Testis (tissue), 3 donors: ENCODE measurements around the gene OSBPL3. TPM values are rescaled to one million over a fixed set of nuclear protein-coding genes. Genes with fewer than 3 reads are reported as not detected.

ENCODE experiments used
- DNase-seq: peaks from one replicate; pipeline ENCODE4 v3.0.0-alpha.2; 2019
- H3K27ac ChIP-seq, 2 donors: fragments of 200-600 bp; sonication (generic); one replicate each; pipeline ENCODE4 v1.5.1; 2019
- H3K27me3 ChIP-seq: fragments of 200-600 bp; sonication (generic); one replicate; pipeline ENCODE4 v1.5.1; 2019
- H3K36me3 ChIP-seq: fragments of 200-600 bp; sonication (generic); one replicate; pipeline ENCODE4 v1.5.1; 2017; ENCODE audit warnings: low read depth; ENCODE audit errors: missing control alignments
- H3K4me1 ChIP-seq: fragments of 200-600 bp; sonication (generic); one replicate; pipeline ENCODE4 v1.5.1; 2019
- H3K4me3 ChIP-seq, 2 donors: fragments of 200-600 bp; sonication (generic); one replicate each; pipeline ENCODE4 v1.5.1; 2017 to 2019
- H3K9me3 ChIP-seq: fragments of 200-600 bp; sonication (generic); one replicate; pipeline ENCODE4 v1.5.1; 2017
- CTCF ChIP-seq, 3 experiments: fragments of 450-650 bp in 2 of 3; fragments of 200-600 bp in 1 of 3; sonication (generic) in 1 of 3; IDR thresholded peaks; one replicate each; pipeline ENCODE4 v1.5.1; 2016 to 2019; ENCODE audit warnings: antibody characterized with exemption in 3 of 3, mild to moderate bottlenecking in 2 of 3, moderate library complexity in 1 of 3
- POLR2A ChIP-seq: fragments of 450-650 bp; IDR thresholded peaks from one replicate; pipeline ENCODE4 v1.6.1; 2017; ENCODE audit warnings: antibody characterized with exemption, mild to moderate bottlenecking, moderate library complexity
- WGBS, 2 donors: methylation state at CpG; one replicate each; pipeline ENCODE4 v1.1.5; 2018; 5-methylcytosine and 5-hydroxymethylcytosine counted together
- intact Hi-C: fragments of 100-400 bp; cut with DNase I; formaldehyde crosslinking; loops from one replicate; pipeline ENCODE4 v1.15.1; 2023; ENCODE audit warnings: low total_unique reads
- polyA plus RNA-seq: library from polyadenylated mRNA; stranded (reverse); fragments of 350-450 nt; fragmentation: Illumina TruSeq; extraction: RNeasy Lipid Tissue Mini Kit (QIAGEN cat#74804); gene quantifications from one replicate; pipeline ENCODE4 v1.2.3, GENCODE V29; 2014; ENCODE audit warnings: low read depth, low replicate concordance; ENCODE audit not compliant: insufficient read depth
- total RNA-seq, 2 donors: library from RNA; depleted of rRNA; stranded (reverse); fragments of >200 nt; gene quantifications; one replicate each; pipeline ENCODE4 v1.2.3, GENCODE V29; 2016

Gene OSBPL3
- total and polyA plus RNA-seq, 3 donors from 2014 or later: 5.6 to 9.4 (median 6.9) TPM

DNA sequence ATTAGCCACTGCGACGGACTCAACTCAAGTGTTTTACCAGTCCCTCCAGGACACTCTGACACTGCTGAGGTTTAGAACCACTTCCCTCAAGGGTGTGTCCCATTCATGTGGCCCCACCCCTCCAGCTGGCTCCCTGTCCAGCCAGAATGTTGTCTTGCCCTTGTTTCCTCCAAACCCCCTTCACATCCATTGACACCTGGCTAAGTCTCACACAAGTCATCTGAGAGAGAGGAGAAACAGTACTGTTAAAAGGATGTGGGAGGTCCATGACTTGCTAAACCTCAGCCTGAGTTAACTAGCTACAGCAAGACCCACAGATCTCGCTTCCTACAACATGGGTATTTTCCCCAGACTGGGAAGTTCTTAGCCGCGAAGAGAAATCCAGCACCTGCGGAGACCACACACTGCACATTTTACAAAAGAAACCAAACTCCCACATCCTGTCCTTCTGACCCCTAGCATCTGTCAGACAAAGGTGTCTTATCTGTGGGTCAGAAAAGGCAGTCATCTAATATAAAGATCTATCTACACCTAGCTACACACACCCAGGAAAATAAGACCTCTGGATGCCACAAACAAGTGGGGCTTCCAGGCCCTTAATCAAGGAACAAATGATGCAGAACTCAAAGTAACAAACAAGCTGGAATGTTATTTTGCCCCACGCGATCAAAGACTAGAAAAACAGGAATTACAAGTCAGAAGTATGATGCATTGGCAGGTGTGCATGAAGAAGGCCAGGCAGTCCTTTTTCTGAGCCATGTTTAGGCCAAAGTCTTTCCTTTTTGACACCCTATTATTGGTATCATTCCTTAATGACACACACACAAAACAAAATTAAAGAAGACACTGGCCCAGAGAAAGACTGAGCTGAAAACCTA, 13.9 kb downstream of the OSBPL3 start:
- TF ChIP-seq CTCF (IDR thresholded peaks at IDR 0.05) (no peak), POLR2A (no peak)
- Histone ChIP-seq H3K4me1 (no peaks in the 10 kb centered on the region), H3K27ac (no peak overlapping the region), H3K27me3 (no peaks in the 10 kb centered on the region), H3K9me3 (no peaks in the 10 kb centered on the region), H3K4me3 (no peak overlapping the region), H3K36me3 (no peaks in the 10 kb centered on the region)
- intact Hi-C loops: no loop called here
- no peak for DNase-seq
- 67 to 72% methylated on average over 8 of the region's 8 CpGs for WGBS, 2 donors

DNA sequence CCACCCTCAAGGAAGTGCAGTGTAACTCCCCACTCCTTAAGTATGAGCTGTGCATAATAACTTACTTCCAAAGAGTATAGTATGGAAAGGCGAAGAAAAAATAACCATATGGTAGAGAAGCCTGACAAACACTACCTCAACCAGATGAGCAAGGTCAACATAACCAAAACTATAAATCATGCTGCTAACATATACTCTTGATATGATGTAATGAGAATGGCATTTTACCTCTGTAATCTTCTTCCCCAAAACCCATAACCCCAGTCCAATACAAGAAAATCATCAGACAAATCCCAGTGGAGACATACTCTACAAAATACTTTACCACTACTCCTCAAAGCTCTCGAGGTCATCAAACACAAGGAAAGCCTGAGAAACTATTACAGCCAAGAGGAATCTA, 15.8 kb downstream of the OSBPL3 start:
- no peaks in the 10 kb centered on the region for H3K36me3 ChIP-seq
- no peak overlapping the region for H3K4me3 ChIP-seq
- no peaks in the 10 kb centered on the region for H3K27me3 ChIP-seq
- 88 to 90% methylated on average over 2 of the region's 2 CpGs for WGBS, 2 donors
- no peaks in the 10 kb centered on the region for H3K9me3 ChIP-seq
- intact Hi-C loops: no loop called here
- no peak for DNase-seq
- TF ChIP-seq CTCF (IDR thresholded peaks at IDR 0.05) (no peak), POLR2A (no peak)
- no peak overlapping the region for H3K27ac ChIP-seq
- no peaks in the 10 kb centered on the region for H3K4me1 ChIP-seq

GRCh38 chr7:24963218-24963617, 16.8 kb downstream of the OSBPL3 start:
- intact Hi-C loops: no loop called here
- Histone ChIP-seq H3K4me3 (no peak overlapping the region), H3K4me1 (no peaks in the 10 kb centered on the region), H3K9me3 (no peaks in the 10 kb centered on the region), H3K27me3 (no peaks in the 10 kb centered on the region), H3K27ac (no peak overlapping the region), H3K36me3 (no peaks in the 10 kb centered on the region)
- 92 to 93% methylated on average over 2 of the region's 2 CpGs for WGBS, 2 donors
- DNase-seq: peak; percentile 37
- no peak for TF ChIP-seq CTCF (IDR thresholded peaks at IDR 0.05)
- no peak for TF ChIP-seq POLR2A

- Histone ChIP-seq H3K4me1 (no peaks in the 10 kb centered on the region), H3K27me3 (no peaks in the 10 kb centered on the region), H3K4me3 (no peak overlapping the region), H3K9me3 (no peaks in the 10 kb centered on the region), H3K36me3 (no peaks in the 10 kb centered on the region), H3K27ac (no peak overlapping the region)
- no peak for TF ChIP-seq POLR2A
- TF ChIP-seq CTCF (IDR thresholded peaks at IDR 0.05): no peak
- DNase-seq: no peak
- 79 to 81% methylated on average over 4 of the region's 4 CpGs for WGBS, 2 donors
- intact Hi-C loops: no loop called here
Measured at GRCh38 chr7:24962418-24962962, 17.5 kb downstream of the OSBPL3 start.
